DND-41 (cell line): ENCODE measurements around the gene PDLIM4.

Experiments
- ATAC-seq: fragments of 200-7000 bp; cut with Tn5 transposase; 3 replicates; pipeline ENCODE4 v1.9.1; 2021; ENCODE audit warnings: low read depth; ENCODE audit not compliant: insufficient read depth
- DNase-seq: peaks from one replicate; pipeline ENCODE4 v3.0.0-alpha.2; 2020
- H2AFZ ChIP-seq: 2 replicates; pipeline ENCODE4 v1.6.0; 2012; ENCODE audit warnings: low read depth, low read length
- H3K27ac ChIP-seq: 2 replicates; pipeline ENCODE4 v1.5.1; 2012; ENCODE audit warnings: low read length, inconsistent platforms
- H3K27me3 ChIP-seq: fragments of 200-600 bp; sonication (generic); 2 replicates; pipeline ENCODE4 v1.6.0; 2012; ENCODE audit warnings: low read length, mild to moderate bottlenecking, inconsistent platforms; ENCODE audit not compliant: insufficient read depth, poor library complexity
- H3K36me3 ChIP-seq: 2 replicates; pipeline ENCODE4 v1.5.1; 2012; ENCODE audit warnings: low read length, inconsistent platforms; ENCODE audit not compliant: insufficient read depth
- H3K4me1 ChIP-seq: 2 replicates; pipeline ENCODE4 v1.5.1; 2012; ENCODE audit warnings: mild to moderate bottlenecking, low read length; ENCODE audit not compliant: insufficient read depth
- H3K4me2 ChIP-seq: 2 replicates; pipeline ENCODE4 v1.6.0; 2012; ENCODE audit warnings: mild to moderate bottlenecking, moderate library complexity, low read length, inconsistent platforms; ENCODE audit not compliant: insufficient read depth
- H3K4me3 ChIP-seq, 2 experiments: fragments of 200-600 bp in 1 of 2; shearing (Covaris generic) in 1 of 2; 2 replicates each; pipeline ENCODE4 v1.5.1; 2012 to 2016; ENCODE audit warnings: inconsistent platforms in 2 of 2, low read length in 2 of 2, mild to moderate bottlenecking in 2 of 2, low read depth in 1 of 2, moderate library complexity in 1 of 2
- H3K79me2 ChIP-seq: 2 replicates; pipeline ENCODE4 v1.6.0; 2012; ENCODE audit warnings: low read length, inconsistent platforms; ENCODE audit not compliant: insufficient read depth
- H3K9ac ChIP-seq: 2 replicates; pipeline ENCODE4 v1.6.0; 2012; ENCODE audit warnings: low read depth, mild to moderate bottlenecking, inconsistent platforms, low read length, moderate library complexity
- H3K9me3 ChIP-seq: 2 replicates; pipeline ENCODE4 v1.5.1; 2012; ENCODE audit warnings: low read length, moderate library complexity, mild to moderate bottlenecking, inconsistent platforms; ENCODE audit not compliant: insufficient read depth, severe bottlenecking
- H4K20me1 ChIP-seq: 2 replicates; pipeline ENCODE4 v1.6.0; 2012; ENCODE audit warnings: low read length; ENCODE audit not compliant: insufficient read depth
- CTCF ChIP-seq: IDR thresholded peaks from 2 replicates; pipeline ENCODE4 v1.5.1; 2012; ENCODE audit warnings: borderline replicate concordance, low read length, moderate library complexity, mild to moderate bottlenecking; ENCODE audit not compliant: poor library complexity, severe bottlenecking; ENCODE audit errors: extremely low read depth
- EZH2 ChIP-seq: IDR thresholded peaks from 3 replicates; pipeline ENCODE4 v1.6.1; 2012; ENCODE audit warnings: borderline replicate concordance, low read depth, mild to moderate bottlenecking, moderate library complexity, low read length, inconsistent platforms; ENCODE audit not compliant: severe bottlenecking

The PDLIM4 gene

GRCh38 chr5:132253452-132254320 lies 3.8 kb upstream of the PDLIM4 start:
- Histone ChIP-seq H3K27ac (no peak overlapping the region), H4K20me1 (no peaks in the 10 kb centered on the region), H2AFZ (no peak overlapping the region), H3K4me2 (no peak overlapping the region), H3K9ac (no peak overlapping the region), H3K4me3 (no peak overlapping the region), H3K9me3 (no peaks in the 10 kb centered on the region), H3K36me3 (no peaks in the 10 kb centered on the region), H3K27me3 (peaks cover 15% of the 10 kb centered on the region), H3K4me1 (no peaks in the 10 kb centered on the region), H3K79me2 (no peaks in the 10 kb centered on the region)
- ATAC-seq, result no peak
- TF ChIP-seq CTCF (no peak), EZH2 (no peak)
- no peak for DNase-seq

- Histone ChIP-seq H3K27ac (no peak overlapping the region), H4K20me1 (no peaks in the 10 kb centered on the region), H3K27me3 (peaks cover 9% of the 10 kb centered on the region), H3K36me3 (no peaks in the 10 kb centered on the region), H3K9me3 (no peaks in the 10 kb centered on the region), H3K79me2 (no peaks in the 10 kb centered on the region), H3K9ac (no peak overlapping the region), H3K4me2 (no peak overlapping the region), H2AFZ (no peak overlapping the region), H3K4me3 (no peak overlapping the region), H3K4me1 (no peaks in the 10 kb centered on the region)
- TF ChIP-seq EZH2, result no peak
- no peak for TF ChIP-seq CTCF
- ATAC-seq, result no peak
- DNase-seq, result no peak
Observed at GRCh38 chr5:132254321-132254977, 3.0 kb upstream of the PDLIM4 start.

GRCh38 chr5:132256086-132256782 lies 1.3 kb upstream of the PDLIM4 start:
- Histone ChIP-seq H3K27me3 (no peaks in the 10 kb centered on the region), H3K4me1 (no peaks in the 10 kb centered on the region), H3K27ac (no peak overlapping the region), H3K4me2 (no peak overlapping the region), H4K20me1 (no peaks in the 10 kb centered on the region), H3K36me3 (no peaks in the 10 kb centered on the region), H3K9ac (no peak overlapping the region), H3K79me2 (no peaks in the 10 kb centered on the region), H3K9me3 (no peaks in the 10 kb centered on the region), H2AFZ (no peak overlapping the region), H3K4me3 (no peak overlapping the region)
- DNase-seq (no peak), ATAC-seq (no peak)
- TF ChIP-seq CTCF, result no peak
- no peak for TF ChIP-seq EZH2
